ENCODE results near the gene VPS52.

VPS52 gene, protein sequence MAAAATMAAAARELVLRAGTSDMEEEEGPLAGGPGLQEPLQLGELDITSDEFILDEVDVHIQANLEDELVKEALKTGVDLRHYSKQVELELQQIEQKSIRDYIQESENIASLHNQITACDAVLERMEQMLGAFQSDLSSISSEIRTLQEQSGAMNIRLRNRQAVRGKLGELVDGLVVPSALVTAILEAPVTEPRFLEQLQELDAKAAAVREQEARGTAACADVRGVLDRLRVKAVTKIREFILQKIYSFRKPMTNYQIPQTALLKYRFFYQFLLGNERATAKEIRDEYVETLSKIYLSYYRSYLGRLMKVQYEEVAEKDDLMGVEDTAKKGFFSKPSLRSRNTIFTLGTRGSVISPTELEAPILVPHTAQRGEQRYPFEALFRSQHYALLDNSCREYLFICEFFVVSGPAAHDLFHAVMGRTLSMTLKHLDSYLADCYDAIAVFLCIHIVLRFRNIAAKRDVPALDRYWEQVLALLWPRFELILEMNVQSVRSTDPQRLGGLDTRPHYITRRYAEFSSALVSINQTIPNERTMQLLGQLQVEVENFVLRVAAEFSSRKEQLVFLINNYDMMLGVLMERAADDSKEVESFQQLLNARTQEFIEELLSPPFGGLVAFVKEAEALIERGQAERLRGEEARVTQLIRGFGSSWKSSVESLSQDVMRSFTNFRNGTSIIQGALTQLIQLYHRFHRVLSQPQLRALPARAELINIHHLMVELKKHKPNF

DNA sequence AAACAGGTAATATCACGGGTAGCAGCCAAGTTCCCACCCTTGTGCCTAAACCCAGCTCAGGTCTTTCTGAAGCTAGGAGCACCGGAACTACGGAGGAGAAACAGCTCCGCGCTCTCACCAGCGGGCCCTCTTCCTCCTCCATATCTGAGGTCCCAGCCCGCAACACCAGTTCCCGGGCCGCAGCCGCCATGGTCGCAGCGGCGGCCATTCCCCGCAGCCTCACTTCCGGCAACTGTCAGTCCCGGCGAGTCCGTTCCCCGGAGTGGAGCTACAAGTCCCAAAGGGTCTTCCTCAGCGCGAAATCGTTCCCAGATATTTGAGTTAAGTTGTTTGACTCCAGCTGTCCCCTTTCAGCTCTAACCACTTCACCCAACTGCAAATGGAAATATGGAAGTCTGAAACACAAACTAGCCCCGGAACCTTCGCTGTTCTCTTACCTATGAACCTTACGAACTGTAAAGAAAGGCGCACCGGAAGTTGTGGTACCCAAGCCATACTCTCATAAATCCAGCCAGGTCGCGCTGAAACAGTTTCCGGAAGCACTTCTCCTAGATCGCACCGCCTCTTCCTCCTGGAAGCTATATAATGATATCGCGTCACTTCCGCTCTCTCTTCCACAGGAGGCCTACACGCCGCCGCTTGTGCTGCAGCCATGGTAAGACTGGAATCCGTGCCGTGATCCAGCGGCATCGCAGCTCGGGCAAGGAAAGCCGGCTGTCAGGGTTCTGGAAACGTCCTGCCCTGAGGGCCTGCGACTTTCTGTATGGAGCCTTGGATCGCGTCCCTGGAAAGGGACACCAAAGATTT lies at the start of gene VPS52, which contains the start of gene RPS18:
VPS52 (minus strand) TSS at position 409 of the 807 bp plus-strand sequence; CDS start at position 208, 201 bp downstream.
RPS18 (plus strand) TSS at position 608 of the 807 bp plus-strand sequence; CDS start at position 653, 45 bp downstream.
- DNase-seq (ENCODE audit: low read depth in 2 of 3, low spot score in 2 of 3): peak; percentile 73 to 81 (median 80)

DNA sequence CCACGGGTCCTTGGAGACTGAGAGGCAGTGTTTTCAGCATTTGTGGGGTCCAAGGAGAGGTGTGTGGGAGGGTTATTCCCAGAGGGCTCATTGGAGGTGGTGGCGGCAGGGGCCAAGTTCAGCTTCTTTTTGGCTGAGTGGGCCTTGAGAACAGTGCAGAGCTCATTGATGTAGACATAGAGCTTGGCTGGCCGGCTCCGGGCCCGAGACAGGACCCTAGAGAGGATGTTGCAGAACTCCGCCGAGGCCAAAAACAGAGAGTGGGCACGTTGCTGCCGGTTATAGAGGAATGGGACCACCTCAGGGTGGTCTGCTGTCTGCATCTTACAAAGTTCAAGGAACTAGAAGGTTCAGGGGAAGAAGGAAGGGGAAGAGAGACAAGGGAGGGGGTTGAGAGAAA lies 49.6 kb upstream of the VPS52 start:
- DNase-seq (ENCODE audit: low read depth in 2 of 3, low spot score in 2 of 3): no peak

DNA sequence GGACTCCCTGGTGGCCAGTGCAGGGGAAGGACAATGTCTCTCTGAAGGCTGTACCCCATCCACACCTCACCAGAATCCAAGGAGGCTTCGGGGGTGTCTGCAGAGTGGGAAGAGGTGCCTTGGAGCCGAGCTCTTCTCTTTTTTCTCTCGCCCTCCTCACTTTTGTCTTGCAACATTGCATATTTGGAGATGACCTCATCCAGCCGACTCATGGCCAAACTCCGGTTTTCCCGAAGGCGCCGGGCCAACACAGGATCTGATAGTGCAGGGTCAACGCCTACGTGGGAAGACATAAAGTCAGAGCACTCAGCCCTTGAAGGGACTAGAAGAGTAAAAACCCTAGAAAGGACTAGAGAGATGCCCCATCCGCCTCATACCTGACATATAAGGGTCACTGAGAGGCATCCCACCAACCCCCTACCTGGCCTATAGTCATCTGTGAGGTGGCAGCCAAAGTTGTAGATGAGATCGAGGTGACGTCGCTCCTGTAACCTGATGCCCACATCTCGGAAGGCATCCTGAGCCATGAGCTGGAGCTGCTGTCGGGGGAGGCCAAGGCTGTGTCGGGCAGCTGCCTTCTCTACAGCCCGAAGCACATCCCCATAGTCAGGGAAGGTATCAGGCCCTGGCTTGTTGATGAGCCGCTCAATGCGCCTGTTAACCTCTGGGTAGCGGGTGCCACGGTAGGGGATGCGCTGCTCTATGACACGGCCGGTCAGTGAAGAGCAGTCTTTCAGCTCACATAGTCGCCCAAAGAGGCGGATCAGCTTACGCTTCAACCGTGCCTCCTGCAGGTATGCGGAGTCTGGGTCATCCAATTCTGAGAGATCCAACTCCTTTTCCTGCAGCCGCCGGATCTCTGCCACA lies 48.9 kb upstream of the VPS52 start:
- no peak for DNase-seq (ENCODE audit: low read depth in 2 of 3, low spot score in 2 of 3)

DNA sequence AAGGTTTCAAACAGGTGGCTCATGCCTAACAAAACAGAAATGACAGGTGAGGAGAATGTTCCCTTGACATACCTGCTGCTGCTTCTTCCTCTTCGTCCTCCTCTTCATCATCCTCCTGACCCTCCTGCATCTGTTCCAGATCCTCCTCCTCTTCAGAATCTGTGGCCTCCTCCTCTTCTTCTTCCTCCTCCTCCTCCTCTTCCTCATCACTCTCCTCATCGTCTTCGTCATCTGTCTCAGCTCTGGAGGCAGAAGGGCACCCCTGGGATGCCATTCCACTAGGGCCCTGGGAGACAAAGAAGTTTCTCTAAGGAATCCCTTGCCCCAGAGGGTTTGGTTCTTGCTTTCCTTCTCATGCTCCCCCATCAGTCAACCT lies 48.3 kb upstream of the VPS52 start:
- DNase-seq (ENCODE audit: low read depth in 2 of 3, low spot score in 2 of 3): no peak

DNA sequence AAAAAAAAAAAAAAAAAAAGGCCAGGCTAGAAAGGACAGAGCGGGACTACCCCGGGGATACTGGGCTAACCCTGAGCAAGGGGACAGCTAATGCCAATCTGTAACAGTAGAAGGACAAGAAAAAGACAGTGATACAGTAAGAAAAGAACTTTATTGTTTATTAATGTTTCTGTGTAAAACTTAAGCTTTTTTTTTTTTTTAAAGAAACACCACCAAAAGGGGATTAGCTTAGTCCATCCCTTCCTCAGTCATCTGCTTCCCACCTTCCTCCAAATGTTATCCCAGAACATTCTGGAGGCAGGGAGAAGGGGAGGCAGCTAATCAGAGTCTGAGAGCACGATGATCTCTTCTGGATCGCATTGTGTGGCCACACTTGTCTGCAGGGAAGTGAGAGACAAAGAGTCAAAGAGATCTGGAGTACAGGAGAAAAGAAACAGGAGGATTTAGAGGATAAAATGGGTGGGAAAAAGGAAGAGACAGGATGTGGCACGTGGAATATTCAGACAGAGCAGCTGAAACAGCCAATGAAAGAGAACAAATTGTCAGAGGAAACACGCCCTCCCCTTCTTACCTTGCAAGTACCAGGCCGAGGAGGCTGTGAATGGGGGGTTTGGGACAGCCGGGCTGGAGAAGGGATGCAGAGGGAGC lies 46.9 kb upstream of the VPS52 start:
- DNase-seq (ENCODE audit: low read depth in 2 of 3, low spot score in 2 of 3): no peak

DNA sequence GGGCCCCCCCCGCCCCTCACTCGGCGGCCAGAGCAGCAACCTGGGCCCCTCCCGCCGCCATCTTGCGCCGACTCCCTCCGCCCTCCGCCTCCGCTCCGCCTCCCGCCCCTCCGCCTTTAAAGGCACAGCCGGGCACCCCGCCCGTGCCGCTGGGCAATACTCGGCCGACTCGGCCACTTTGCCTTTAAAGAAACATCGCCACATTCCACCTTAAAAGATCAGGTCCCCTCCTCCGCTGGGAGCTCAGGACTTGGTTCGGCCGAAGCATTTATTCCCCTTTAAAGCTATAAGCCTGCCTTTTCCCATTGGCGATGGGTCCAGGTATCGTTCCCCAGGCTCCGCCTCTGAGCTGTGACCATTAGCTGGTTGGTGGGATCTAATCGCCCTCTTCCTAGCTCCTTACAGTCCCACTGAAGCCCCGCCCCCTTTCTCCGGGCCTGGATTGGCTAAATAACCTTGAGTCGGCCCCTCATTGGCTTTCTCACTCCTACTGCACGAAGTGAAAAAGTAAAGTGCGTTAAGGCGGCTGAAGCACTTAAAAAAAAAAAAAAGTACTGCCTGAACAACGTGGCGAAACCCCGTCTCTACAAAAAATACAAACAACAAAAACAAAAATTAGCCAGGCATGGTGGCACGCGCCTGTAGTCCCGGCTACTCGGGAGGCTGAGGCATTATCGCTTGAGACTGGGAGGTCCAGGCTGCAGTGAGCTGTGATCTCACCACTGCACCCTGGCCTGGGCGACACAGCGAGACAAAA lies 46.2 kb upstream of the VPS52 start, which contains the start of gene ZBTB22:
ZBTB22 (minus strand) TSS at position 76 of the 757 bp plus-strand sequence. CDS start 828 bp downstream, outside the sequence.
- DNase-seq (ENCODE audit: low read depth in 2 of 3, low spot score in 2 of 3): peak; percentile 82 to 90 (median 85)

DNA sequence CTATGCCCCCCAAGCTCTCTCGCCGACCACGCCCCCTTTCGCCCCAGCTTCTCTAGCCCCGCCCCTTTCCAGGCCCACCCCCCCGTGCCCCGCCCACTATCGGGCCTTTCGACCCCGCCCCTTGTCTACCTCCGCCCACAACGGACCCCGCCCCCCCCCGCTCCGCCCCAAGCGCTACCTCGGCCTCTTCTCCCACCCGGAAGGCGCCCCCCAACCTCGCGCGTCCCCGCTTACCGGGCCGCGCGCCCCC lies 45.7 kb upstream of the VPS52 start:
- peak in 1 of 3 experiments; percentile 61 for DNase-seq (ENCODE audit: low read depth in 2 of 3, low spot score in 2 of 3)

DNA sequence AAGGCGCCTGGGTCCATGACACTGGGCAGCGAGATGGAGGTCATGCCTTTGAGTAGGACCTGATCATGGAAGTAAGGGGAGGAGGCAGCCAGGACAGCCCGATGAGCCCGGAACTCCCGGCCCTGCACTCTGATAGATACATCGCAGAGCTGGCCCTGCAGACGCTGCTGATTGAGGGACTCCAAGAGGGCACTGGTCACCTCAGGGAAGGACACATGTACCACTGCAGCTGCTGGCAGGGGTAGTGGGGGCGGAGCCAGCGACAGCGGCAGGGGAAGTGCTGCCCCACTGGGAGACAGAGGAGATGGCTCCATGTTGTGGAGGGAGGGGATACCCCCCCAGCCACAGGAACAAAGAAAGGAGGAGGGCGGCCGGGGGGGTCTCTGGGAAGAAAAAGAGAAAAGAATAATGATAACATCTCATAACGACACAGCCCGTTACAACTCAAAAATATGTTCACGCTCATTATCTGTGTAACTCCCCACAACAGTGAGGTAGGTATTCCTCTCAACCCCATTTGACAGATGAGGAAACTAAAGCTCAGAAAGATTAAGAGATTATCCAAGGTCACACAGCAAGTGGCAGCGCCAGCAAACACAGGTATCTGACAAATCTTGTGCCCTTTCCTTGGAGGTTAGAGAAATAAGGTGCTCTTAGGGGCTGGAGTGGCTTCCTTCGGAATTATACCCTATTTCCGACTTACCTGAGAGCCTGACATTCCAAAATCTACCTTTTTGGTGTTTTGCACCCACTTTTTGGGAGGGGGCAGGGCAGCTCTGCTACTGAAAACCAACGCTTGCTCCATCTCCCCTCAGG lies 45.1 kb upstream of the VPS52 start:
- no peak for DNase-seq (ENCODE audit: low read depth in 2 of 3, low spot score in 2 of 3)

DNA sequence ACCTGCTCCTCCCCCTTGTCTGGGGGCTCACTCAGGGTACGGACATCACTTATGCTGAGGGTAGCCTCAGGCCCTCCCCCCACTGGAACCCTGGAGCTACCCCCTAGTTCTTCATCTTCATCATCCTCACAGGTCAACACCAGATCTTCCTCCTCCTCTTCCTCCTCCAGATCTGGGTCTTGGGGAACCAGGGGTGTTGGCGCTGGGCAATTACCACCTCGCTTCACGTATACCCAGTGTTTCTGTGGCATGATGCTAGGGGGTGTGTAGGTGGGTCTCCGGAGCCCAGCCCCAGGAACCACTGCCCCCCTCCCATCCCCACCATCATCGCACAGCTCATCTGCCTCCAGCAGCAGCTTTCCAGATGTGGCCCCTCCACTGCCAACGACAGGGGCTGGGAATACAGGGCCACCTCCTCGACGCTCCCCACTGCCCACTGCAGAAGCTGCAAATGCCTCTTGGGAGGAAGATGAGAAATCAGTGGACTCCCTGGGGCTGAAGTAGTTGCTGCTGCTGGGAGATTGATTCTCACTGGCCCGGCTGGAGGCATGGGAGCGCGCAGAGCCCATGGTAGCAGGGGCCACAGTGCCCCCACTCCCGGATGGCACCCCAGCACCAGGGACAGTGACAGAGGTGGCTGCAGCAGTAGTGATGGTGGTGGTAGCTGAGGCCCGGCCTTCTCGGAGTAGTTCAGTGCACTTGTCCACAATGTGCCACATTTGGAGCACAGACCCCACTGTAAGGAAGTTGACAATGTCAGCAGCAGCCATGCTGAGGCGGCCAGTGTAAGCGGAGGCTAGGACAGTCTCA lies 44.3 kb upstream of the VPS52 start:
- no peak for DNase-seq (ENCODE audit: low read depth in 2 of 3, low spot score in 2 of 3)

DNA sequence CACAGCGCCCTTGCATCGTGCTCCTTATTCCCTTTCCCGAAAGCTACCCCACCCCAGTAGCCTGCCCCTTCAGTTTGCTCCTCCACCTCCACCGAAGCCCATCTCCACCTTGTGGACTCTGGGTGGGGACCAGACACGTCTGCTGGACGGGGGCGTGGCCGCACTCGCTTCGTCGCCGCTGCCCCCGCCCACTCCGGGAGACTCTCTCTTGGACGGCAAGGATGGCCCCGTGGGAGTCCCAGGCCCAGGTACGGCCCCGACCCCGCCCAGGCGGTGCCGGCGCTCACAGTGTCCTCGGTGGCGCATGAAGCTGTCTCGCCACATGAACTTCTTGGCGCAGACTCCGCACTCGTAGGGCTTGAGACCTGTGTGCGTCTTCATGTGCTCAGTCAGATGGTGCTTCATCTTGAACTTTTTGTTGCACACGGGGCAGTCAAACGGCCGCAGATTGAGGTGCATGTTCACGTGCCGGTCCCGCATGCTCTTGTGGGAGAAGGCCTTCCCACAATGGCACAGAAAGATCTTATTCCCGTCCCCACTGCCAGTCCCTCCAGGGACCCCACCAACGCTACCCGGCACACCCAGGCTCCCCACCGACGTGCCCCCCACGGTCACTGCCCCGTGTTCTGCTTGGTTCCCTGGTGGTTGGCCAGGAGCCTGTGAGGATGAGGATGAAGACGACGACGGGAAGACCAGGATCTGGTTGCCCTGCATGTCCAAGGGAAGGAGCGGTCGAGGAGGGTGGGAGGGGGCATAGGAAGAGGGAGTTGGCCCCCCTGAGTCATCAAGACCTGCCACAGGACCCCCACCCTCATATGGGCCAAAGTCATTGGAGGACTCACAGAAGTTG lies 43.5 kb upstream of the VPS52 start:
- no peak for DNase-seq (ENCODE audit: low read depth in 2 of 3, low spot score in 2 of 3)

DNA sequence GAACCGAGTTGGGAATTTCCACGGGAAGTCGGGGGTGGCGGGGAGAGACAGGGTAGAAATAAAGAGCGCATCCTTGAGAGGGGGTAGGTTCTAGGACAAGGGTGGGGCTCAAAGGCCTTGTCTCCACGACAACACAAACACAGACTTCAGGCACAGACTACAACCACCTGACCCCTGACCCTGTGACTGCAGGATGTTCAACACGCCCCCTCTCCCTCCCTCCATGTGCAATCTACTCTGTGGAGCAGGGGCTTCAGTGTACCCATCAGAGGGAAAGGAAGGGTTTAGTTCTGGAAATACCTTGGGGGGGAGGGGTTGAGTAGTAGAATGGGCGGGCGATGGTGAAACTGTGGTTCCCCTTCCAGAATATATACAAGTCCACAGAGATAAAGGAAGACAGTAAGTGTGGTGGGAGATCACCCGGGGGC lies 42.9 kb upstream of the VPS52 start:
- DNase-seq (ENCODE audit: low read depth in 2 of 3, low spot score in 2 of 3): peak in 1 of 3 experiments; percentile 49

DNA sequence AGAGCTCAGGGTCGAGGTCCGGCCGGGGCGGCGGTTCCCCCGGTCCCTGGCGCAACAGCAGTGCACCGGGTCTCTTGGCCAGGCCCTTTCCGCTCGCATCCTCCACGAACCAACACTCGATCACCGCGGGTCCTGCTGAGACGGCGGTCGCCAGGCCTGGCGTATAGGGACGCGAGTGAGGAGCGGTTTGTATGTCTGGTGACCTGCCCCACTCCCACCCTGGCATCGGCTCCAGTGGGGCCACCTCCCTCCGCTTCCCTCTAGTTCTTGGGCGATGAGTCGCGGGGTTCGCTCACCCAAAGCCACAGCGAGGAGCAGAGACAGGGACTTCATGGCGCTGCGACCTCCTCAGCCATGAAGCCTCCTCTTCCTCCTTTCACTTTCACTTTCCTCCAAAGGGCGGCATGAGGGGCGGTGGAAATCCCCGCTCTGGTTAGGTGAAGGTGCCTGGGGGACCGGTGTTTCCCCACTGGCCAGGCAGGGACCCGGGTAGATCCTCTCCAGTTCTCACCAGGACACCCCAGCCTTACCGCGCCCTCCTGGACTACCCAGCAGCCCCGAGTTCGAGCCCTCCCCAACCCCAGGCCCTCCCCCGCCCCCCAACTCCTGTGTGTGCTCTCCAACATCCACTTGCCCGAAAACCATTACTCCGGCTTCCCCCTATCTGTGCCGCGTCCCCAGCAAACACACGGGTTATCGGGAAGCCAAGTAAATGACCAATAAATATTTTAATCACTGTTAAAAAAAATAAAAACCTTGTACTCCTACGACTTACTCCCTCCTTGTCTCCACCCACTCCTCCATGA lies 42.2 kb upstream of the VPS52 start, which contains the start of gene TAPBP:
TAPBP (minus strand) TSS at position 370 of the 806 bp plus-strand sequence; CDS start at position 333, 37 bp downstream.
- DNase-seq (ENCODE audit: low read depth in 2 of 3, low spot score in 2 of 3): peak; percentile 64 to 83 (median 68)

DNA sequence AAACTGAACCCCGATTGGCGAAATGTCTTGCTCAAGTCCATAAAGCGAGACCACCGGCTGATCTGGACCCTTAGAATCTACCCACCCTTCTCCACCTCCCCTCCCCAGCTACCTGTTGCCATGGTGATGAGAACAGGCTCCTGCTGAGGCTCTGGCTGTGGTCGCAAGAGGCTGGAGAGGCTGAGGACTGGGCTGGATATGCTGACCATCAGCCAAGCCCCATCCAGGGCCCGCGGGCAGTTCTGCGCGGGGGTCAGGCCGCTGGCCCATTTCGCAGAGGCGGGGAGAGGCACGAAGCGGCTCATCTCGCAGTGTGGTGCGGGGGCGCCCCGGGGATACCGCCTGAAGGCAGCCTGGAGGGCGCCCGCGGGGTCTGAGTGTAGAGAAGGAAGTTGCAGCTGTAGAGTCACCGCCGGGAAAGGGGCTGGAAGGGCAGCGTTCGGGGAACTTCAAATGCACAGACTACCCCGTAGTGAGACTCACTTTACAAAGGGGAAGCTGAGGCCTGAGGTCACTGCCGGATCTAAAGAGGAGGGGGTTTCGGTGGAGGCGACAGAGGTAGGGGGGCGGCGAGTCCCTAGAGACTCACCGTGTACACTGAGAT lies 41.5 kb upstream of the VPS52 start:
- peak in 1 of 3 experiments; percentile 31 for DNase-seq (ENCODE audit: low read depth in 2 of 3, low spot score in 2 of 3)

DNA sequence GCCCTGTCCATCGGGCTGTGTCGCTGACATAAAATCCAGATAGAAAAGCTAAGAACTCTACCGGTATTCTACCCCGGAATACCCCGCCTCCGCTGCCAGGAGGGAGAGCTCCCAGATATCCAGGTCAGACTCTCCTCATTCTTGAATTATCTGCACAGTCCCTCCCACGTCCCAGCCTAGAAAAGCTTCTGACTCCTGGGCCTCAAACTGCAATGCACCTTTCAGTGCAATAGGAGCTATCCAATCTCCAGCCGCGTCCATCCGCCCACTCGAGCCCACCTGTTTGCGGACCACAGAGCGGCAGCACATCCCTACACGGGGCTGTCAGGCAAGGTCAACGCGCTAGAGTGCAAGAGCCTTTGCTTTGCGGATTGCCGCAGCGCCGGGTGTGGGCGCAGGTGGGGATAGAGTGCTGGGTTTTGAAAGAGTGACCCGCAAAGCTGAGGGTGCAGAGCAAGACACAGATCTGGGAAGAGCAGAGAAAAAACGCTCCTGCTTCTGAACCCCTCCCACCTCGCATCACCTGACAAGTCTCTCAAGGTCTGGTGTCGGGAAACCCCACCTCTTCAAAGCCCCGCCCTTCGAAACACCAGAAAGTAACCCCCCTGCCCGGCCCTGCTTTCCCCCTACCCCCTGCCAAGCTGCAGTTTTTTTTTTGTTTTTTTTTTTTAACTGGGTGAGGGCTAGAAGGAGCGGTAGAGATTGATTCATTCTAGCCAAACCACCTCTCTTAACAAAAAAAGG lies 40.9 kb upstream of the VPS52 start:
- DNase-seq (ENCODE audit: low read depth in 2 of 3, low spot score in 2 of 3): peak in 2 of 3 experiments; percentile 36 to 44

DNA sequence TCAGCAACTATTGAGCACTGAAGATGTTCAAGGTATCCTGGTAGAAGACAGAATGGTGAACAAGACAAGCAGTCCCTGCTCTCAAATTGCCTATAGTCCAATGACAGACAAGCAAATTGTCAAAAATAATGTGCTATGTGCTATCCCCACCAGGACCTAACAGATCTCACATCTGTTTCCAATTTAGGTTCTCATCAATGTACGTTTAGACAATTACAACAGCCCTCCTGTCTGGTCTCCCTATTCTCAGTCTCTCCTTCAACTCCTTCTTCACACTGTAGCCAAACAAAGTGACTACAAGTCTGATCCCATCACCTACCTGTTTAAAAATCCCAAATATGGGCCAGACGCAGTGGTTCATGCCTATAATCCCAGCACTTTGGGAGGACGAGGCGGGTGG lies 34.7 kb upstream of the VPS52 start:
- no peak for DNase-seq (ENCODE audit: low read depth in 2 of 3, low spot score in 2 of 3)

All from activated CD8-positive, alpha-beta memory T cell treated with anti-CD3 and anti-CD28 coated beads for 48 hours (primary cell).